HCT116 (cell line): ENCODE results near the gene ADGRG1. TPM values are rescaled to one million over a fixed set of nuclear protein-coding genes. Genes with fewer than 3 reads are reported as not detected.

ENCODE experiments used
- ATAC-seq: fragments of 200-7000 bp; cut with Tn5 transposase; 2 replicates; pipeline ENCODE4 v1.9.1; 2020; ENCODE audit warnings: mild to moderate bottlenecking, moderate library complexity
- BruUV-seq: library from RNA; stranded (reverse); fragments of 400-500 nt; replicated peaks from 2 replicates; lab custom pipeline; 2021; lab: Mats Ljungman, UMichigan
- CTCF ChIA-PET: fragments of 300-600 bp; sonication (Branson Sonifier 250); formaldehyde crosslinking; loops from one replicate; lab custom pipeline; 2021; ENCODE audit warnings: antibody characterized with exemption; lab: Charles Lee
- POLR2A ChIA-PET: fragments of 300-600, 350-600 bp; sonication (Branson Sonifier 250); formaldehyde crosslinking; loops from one replicate; lab custom pipeline; 2021; ENCODE audit warnings: antibody characterized with exemption; lab: Charles Lee
- RAD21 ChIA-PET, 2 experiments: fragments of 300-600 bp; sonication (Branson Sonifier 250); formaldehyde crosslinking; loops; one replicate each; lab custom pipeline; 2023; ENCODE audit warnings: low total read pairs in 2 of 2; ENCODE audit not compliant: uncharacterized antibody in 2 of 2, unreplicated experiment in 2 of 2, low non-redundant PET in 1 of 2; lab: Charles Lee
- DNase-seq: peaks from one replicate; pipeline ENCODE4 v3.0.0-alpha.2; 2010; ENCODE audit warnings: low read depth, low spot score
- H2AFZ ChIP-seq: fragments of 200-600 bp; shearing (Covaris generic), sonication (generic); 2 replicates; pipeline ENCODE4 v1.6.1; 2017; ENCODE audit warnings: low read depth, mixed run types, mixed read lengths, antibody characterized with exemption, low read length; ENCODE audit not compliant: poor library complexity, severe bottlenecking
- H3K27ac ChIP-seq: 2 replicates; pipeline ENCODE4 v1.5.1; 2012; ENCODE audit warnings: low read depth, low read length
- H3K27me3 ChIP-seq: fragments of 200-600 bp; sonication (generic); 2 replicates; pipeline ENCODE4 v1.6.1; 2016; ENCODE audit warnings: mixed run types, low read length, mixed read lengths; ENCODE audit not compliant: insufficient read depth
- H3K36me3 ChIP-seq, 2 experiments: fragments of 200-500 bp in 1 of 2; fragments of 200-600 bp in 1 of 2; sonication (Bioruptor generic) in 1 of 2; sonication (generic) in 1 of 2; 2 replicates each; pipeline versions ENCODE4 v1.5.1 to v1.6.1; 2014 to 2016; ENCODE audit warnings: low read length in 2 of 2, inconsistent platforms in 1 of 2, mixed read lengths in 1 of 2, mixed run types in 1 of 2; ENCODE audit not compliant: insufficient read depth in 2 of 2, control insufficient read depth in 1 of 2
- H3K4me1 ChIP-seq, 2 experiments: fragments of 200-600 bp in 1 of 2; sonication (generic) in 1 of 2; 2 replicates each; pipeline versions ENCODE4 v1.5.1 to v1.6.1; 2012 to 2017; ENCODE audit warnings: low read length in 2 of 2, inconsistent platforms in 1 of 2, mild to moderate bottlenecking in 1 of 2, mixed read lengths in 1 of 2, mixed run types in 1 of 2, moderate library complexity in 1 of 2; ENCODE audit not compliant: insufficient read depth in 2 of 2, control insufficient read depth in 1 of 2
- H3K4me2 ChIP-seq: fragments of 200-600 bp; sonication (generic); 2 replicates; pipeline ENCODE4 v1.6.1; 2017; ENCODE audit warnings: mixed run types, low read length, mixed read lengths
- H3K4me3 ChIP-seq, 2 experiments: fragments of 200-600 bp in 1 of 2; sonication (generic) in 1 of 2; replicated peaks in 1 of 2; 2 replicates each; pipeline ENCODE4 v1.5.1; 2011 to 2016; ENCODE audit warnings: low read length in 2 of 2, control low read depth in 1 of 2, low read depth in 1 of 2, mild to moderate bottlenecking in 1 of 2, mixed read lengths in 1 of 2, mixed run types in 1 of 2
- H3K79me2 ChIP-seq: fragments of 200-600 bp; sonication (generic); 2 replicates; pipeline ENCODE4 v1.6.1; 2017; ENCODE audit warnings: mild to moderate bottlenecking, mixed run types, low read length, moderate library complexity, mixed read lengths; ENCODE audit not compliant: insufficient read depth
- H3K9ac ChIP-seq: fragments of 200-600 bp; sonication (generic); 2 replicates; pipeline ENCODE4 v1.6.1; 2016; ENCODE audit warnings: low read length, mixed read lengths
- H3K9me2 ChIP-seq: fragments of 200-600 bp; sonication (generic), shearing (Covaris generic); 2 replicates; pipeline ENCODE4 v1.6.1; 2017; ENCODE audit warnings: mixed run types, mild to moderate bottlenecking, moderate library complexity; ENCODE audit not compliant: insufficient read depth
- H3K9me3 ChIP-seq, 2 experiments: fragments of 200-500 bp in 1 of 2; fragments of 200-600 bp in 1 of 2; sonication (Bioruptor generic) in 1 of 2; sonication (generic) in 1 of 2; 2 replicates each; pipeline ENCODE4 v1.6.1; 2014 to 2017; ENCODE audit warnings: low read length in 2 of 2, mixed read lengths in 2 of 2, inconsistent platforms in 1 of 2, low read depth in 1 of 2, mild to moderate bottlenecking in 1 of 2, mixed run types in 1 of 2, moderate library complexity in 1 of 2; ENCODE audit not compliant: control insufficient read depth in 1 of 2, insufficient read depth in 1 of 2
- H4K20me1 ChIP-seq: fragments of 200-600 bp; sonication (generic), shearing (Covaris generic); 2 replicates; pipeline ENCODE4 v1.6.1; 2017; ENCODE audit warnings: mixed run types, mild to moderate bottlenecking, moderate library complexity; ENCODE audit not compliant: insufficient read depth
- CBX3 ChIP-seq: IDR thresholded peaks from 2 replicates; pipeline ENCODE4 v1.6.1; 2012; ENCODE audit warnings: low read depth
- CEBPB ChIP-seq: IDR thresholded peaks from 2 replicates; pipeline ENCODE4 v1.6.1; 2012; ENCODE audit warnings: low read depth
- CTCF ChIP-seq, 3 experiments: fragments of 200-600 bp in 1 of 3; sonication (generic) in 1 of 3; IDR thresholded peaks in 2 of 3; conservative IDR thresholded peaks in 1 of 3; 2 replicates each; pipeline ENCODE4 v1.5.1; 2012 to 2017; ENCODE audit warnings: low read depth in 2 of 3, low read length in 2 of 3, antibody characterized with exemption in 1 of 3, borderline replicate concordance in 1 of 3, control low read depth in 1 of 3, mild to moderate bottlenecking in 1 of 3, mixed read lengths in 1 of 3, mixed run types in 1 of 3, moderate library complexity in 1 of 3; ENCODE audit not compliant: insufficient read depth in 1 of 3
- EGR1 ChIP-seq: IDR thresholded peaks from 2 replicates; pipeline ENCODE4 v1.6.1; 2012; ENCODE audit warnings: low read depth
- ELF1 ChIP-seq: IDR thresholded peaks from 2 replicates; pipeline ENCODE4 v1.6.1; 2012; ENCODE audit warnings: low read depth, borderline replicate concordance
- EZH2 ChIP-seq: fragments of 200-600 bp; sonication (generic); IDR thresholded peaks from 2 replicates; pipeline ENCODE4 v1.6.1; 2017; ENCODE audit warnings: antibody characterized with exemption, mixed run types
- EZH2phosphoT487 ChIP-seq: fragments of 200-600 bp; IDR thresholded peaks from 2 replicates; pipeline ENCODE4 v1.6.1; 2018; ENCODE audit warnings: antibody characterized with exemption, borderline replicate concordance
- FOSL1 ChIP-seq: IDR thresholded peaks from 2 replicates; pipeline ENCODE4 v1.6.1; 2012; ENCODE audit warnings: low read depth
- POLR2A ChIP-seq: IDR thresholded peaks from 2 replicates; pipeline ENCODE4 v1.7.0; 2011; ENCODE audit warnings: borderline replicate concordance; ENCODE audit not compliant: insufficient read depth, insufficient read length; ENCODE audit errors: extremely low read depth
- POLR2AphosphoS5 ChIP-seq: IDR thresholded peaks from 2 replicates; pipeline ENCODE4 v1.6.1; 2011; ENCODE audit warnings: mild to moderate bottlenecking, low read depth, low read length, moderate library complexity
- RAD21 ChIP-seq: IDR thresholded peaks from 2 replicates; pipeline ENCODE4 v1.6.1; 2012; ENCODE audit warnings: low read depth, mild to moderate bottlenecking
- SP1 ChIP-seq: IDR thresholded peaks from 2 replicates; pipeline ENCODE4 v1.6.1; 2012; ENCODE audit warnings: low read depth
- SRF ChIP-seq: IDR thresholded peaks from 2 replicates; pipeline ENCODE4 v1.6.1; 2012; ENCODE audit warnings: low read depth
- TCF7L2 ChIP-seq: IDR thresholded peaks from 2 replicates; pipeline ENCODE4 v1.7.0; 2011; ENCODE audit warnings: borderline replicate concordance, inconsistent platforms; ENCODE audit not compliant: insufficient read depth, insufficient read length; ENCODE audit errors: extremely low read depth
- ZFX ChIP-seq: fragments of 450-650 bp; IDR thresholded peaks from 2 replicates; pipeline ENCODE4 v1.6.1; 2017
- ZNF274 ChIP-seq: fragments of 200-500 bp; sonication (Bioruptor generic); IDR thresholded peaks from 2 replicates; pipeline ENCODE4 v1.6.1; 2014; ENCODE audit warnings: mild to moderate bottlenecking, low read depth, low read length, inconsistent platforms
- intact Hi-C: fragments of 100-400 bp; cut with micrococcal nuclease; formaldehyde crosslinking; loops from 2 replicates; pipeline ENCODE4 v1.10.0; 2022
- total RNA-seq: library from RNA; stranded (reverse); gene quantifications from one replicate; pipeline ENCODE4 v1.2.1, GENCODE V29; 2021; ENCODE audit not compliant: unreplicated experiment
- TF ChIP-seq, protein P1 (sequence below): IDR thresholded peaks from 2 replicates; pipeline ENCODE4 v1.6.1; 2012; ENCODE audit warnings: low read depth

Gene ADGRG1
- total RNA-seq, 1 experiment from 2014 or later, result 36.4 TPM

DNA sequence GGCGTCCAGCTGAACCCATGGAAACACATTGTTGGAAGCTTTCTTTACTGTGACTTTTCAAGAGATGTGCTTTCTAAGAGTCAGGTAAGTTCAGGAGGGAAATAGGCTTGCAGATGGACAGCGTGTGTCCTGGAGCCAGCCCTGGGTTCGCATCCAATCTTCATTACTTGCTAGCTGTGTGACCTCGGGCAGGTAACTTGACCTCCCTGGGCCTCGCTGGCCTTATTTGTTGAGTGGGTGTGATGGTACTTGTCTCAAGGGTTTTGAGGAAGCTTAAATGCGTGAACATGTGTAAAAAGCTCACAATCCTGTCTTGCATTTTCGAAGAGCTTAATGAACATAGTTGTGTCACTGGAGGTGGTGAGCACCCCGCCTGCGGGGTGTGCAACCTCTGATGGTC lies 11.8 kb downstream of the ADGRG1 start:
- ChIA-PET RAD21 (no interaction called here), CTCF (no interaction called here), POLR2A (no interaction called here)
- Histone ChIP-seq H3K4me3 (no peak overlapping the region), H3K9me3 (no peaks in the 10 kb centered on the region), H3K9ac (no peak overlapping the region), H3K36me3 (no peaks in the 10 kb centered on the region; a peak in 1 of 4 replicates), H3K4me1 (peaks cover 10 to 16% of the 10 kb centered on the region in 2 experiments; a peak in 3 of 4 replicates), H3K27ac (no peak overlapping the region), H3K79me2 (no peaks in the 10 kb centered on the region), H3K9me2 (no peaks in the 10 kb centered on the region), H3K27me3 (no peaks in the 10 kb centered on the region), H4K20me1 (no peaks in the 10 kb centered on the region), H2AFZ (no peak overlapping the region), H3K4me2 (no peak overlapping the region)
- no peak for ATAC-seq
- DNase-seq, result no peak
- intact Hi-C loops, result loop anchor here (2.0 kb wide), 1 partner anchor 19 kb away; no protein-coding TSS in a partner anchor
- no peak for TF ChIP-seq EGR1
- no peak for TF ChIP-seq FOSL1
- no peak for TF ChIP-seq CBX3
- TF ChIP-seq POLR2A, result no peak
- no peak for TF ChIP-seq ELF1
- TF ChIP-seq, protein P1, sequence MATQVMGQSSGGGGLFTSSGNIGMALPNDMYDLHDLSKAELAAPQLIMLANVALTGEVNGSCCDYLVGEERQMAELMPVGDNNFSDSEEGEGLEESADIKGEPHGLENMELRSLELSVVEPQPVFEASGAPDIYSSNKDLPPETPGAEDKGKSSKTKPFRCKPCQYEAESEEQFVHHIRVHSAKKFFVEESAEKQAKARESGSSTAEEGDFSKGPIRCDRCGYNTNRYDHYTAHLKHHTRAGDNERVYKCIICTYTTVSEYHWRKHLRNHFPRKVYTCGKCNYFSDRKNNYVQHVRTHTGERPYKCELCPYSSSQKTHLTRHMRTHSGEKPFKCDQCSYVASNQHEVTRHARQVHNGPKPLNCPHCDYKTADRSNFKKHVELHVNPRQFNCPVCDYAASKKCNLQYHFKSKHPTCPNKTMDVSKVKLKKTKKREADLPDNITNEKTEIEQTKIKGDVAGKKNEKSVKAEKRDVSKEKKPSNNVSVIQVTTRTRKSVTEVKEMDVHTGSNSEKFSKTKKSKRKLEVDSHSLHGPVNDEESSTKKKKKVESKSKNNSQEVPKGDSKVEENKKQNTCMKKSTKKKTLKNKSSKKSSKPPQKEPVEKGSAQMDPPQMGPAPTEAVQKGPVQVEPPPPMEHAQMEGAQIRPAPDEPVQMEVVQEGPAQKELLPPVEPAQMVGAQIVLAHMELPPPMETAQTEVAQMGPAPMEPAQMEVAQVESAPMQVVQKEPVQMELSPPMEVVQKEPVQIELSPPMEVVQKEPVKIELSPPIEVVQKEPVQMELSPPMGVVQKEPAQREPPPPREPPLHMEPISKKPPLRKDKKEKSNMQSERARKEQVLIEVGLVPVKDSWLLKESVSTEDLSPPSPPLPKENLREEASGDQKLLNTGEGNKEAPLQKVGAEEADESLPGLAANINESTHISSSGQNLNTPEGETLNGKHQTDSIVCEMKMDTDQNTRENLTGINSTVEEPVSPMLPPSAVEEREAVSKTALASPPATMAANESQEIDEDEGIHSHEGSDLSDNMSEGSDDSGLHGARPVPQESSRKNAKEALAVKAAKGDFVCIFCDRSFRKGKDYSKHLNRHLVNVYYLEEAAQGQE, result no peak
- BruUV-seq, result no TSS peak

- H3K9ac ChIP-seq, result no peak overlapping the region
- no peaks in the 10 kb centered on the region for H3K27me3 ChIP-seq
- H3K4me3 ChIP-seq, result no peak overlapping the region
- no peak overlapping the region for H3K4me2 ChIP-seq
- no peak for DNase-seq
- no peaks in the 10 kb centered on the region; a peak in 1 of 4 replicates for H3K36me3 ChIP-seq
- no peaks in the 10 kb centered on the region for H3K9me2 ChIP-seq
- no peak for ATAC-seq
- POLR2A ChIA-PET, result no interaction called here
- peaks cover 6 to 12% of the 10 kb centered on the region in 2 experiments; a peak in 3 of 4 replicates for H3K4me1 ChIP-seq
- no peak overlapping the region for H3K27ac ChIP-seq
- H2AFZ ChIP-seq, result no peak overlapping the region
- no peaks in the 10 kb centered on the region for H3K9me3 ChIP-seq
- no peaks in the 10 kb centered on the region for H3K79me2 ChIP-seq
- TF ChIP-seq ZNF274, result no peak
- TF ChIP-seq SP1, result no peak
- TF ChIP-seq CEBPB, result no peak
- no peak for TF ChIP-seq EZH2phosphoT487
- no peak for TF ChIP-seq RAD21
- no peak for TF ChIP-seq FOSL1
- TF ChIP-seq EZH2, result no peak
- TF ChIP-seq ELF1, result no peak
- TF ChIP-seq ZFX, result no peak
- no peak for TF ChIP-seq TCF7L2
- no peak for TF ChIP-seq CTCF (IDR thresholded peaks at IDR 0.05 in 2 of 3, conservative IDR thresholded peaks at IDR 0.05 in 1 of 3; ENCODE audit: borderline replicate concordance in 1 of 3, insufficient read depth in 1 of 3, low read depth in 2 of 3, low read length in 2 of 3)
- no peak for TF ChIP-seq POLR2AphosphoS5
- TF ChIP-seq SRF, result no peak
- no TSS peak for BruUV-seq
- intact Hi-C loops, result loop anchor here (2.0 kb wide), 1 partner anchor 20 kb away; no protein-coding TSS in a partner anchor
- H4K20me1 ChIP-seq, result no peaks in the 10 kb centered on the region
- RAD21 ChIA-PET, result no interaction called here
- CTCF ChIA-PET, result interaction anchor here (1.3 kb wide), 1 partner anchor 9 kb away, joined by 4 read pairs; no protein-coding TSS in a partner anchor
These were observed 12.2 kb downstream of the ADGRG1 start for GRCh38 chr16:57640612-57641011.
